T-helper 9 cell (primary cell): ENCODE data around the gene COPS6.
A peak's percentile ranks its signal among the peaks of the same experiment; 100 is the strongest.
"Not testable (repeated sequence)": the region's sequence is repeated elsewhere in the genome, so short reads cannot be mapped to it uniquely, and the experiment has no call there.

Experiments used
- DNase-seq: peaks from one replicate; pipeline ENCODE4 v3.0.0-alpha.2; 2020

Gene COPS6

GRCh38 chr7:100127866-100128636 is 39.3 kb downstream of the COPS6 start:
- DNase-seq = no peak

- no peak for DNase-seq
Observed at GRCh38 chr7:100128637-100128963, 39.8 kb downstream of the COPS6 start.

DNA sequence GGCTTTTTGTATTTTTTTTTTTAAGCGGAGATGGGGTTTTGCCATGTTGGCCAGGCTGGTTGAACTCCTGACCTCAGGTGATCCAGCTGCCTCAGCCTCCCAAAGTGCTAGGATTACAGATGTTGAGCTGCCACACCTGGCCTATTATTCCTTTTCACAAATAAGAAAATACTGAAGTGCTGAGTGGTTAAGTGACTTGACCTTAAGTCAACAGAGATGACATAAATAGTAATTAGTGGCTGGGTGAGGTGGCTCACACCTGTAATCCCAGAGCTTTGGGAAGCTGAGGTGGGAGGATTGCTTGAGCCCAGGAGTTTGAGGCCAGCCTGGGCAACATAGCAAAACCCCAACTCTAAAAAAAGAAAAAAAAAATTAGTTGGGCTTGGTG is 41.4 kb downstream of the COPS6 start:
- DNase-seq = not testable (repeated sequence)

GRCh38 chr7:100130608-100131453 is 42.1 kb downstream of the COPS6 start:
- peak; percentile 89 for DNase-seq

GRCh38 chr7:100132126-100132525 is 43.4 kb downstream of the COPS6 start:
- no peak for DNase-seq

- DNase-seq = peak; percentile 53
Observed at GRCh38 chr7:100132697-100133151, 44.0 kb downstream of the COPS6 start.

GRCh38 chr7:100137851-100138760 is 49.3 kb downstream of the COPS6 start:
- DNase-seq = no peak

DNA sequence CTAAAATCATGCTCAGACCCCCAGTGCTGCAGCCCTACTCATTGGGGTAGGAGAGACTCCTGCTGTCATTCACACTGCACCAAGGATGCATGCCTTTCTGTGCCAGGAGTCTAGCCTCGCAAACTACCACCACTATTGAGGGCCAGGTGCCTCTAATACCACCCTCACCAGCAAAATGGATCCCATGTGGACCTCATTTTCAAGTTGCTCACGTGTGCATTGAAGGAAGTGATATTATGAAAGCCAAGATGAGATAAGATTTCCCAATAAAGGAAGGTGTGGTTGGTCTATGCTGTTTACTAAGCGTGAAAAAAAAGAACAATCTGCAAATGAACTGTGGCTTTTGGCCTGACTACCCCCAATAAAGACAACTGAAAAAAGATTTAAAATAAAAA is 52.8 kb downstream of the COPS6 start:
- DNase-seq = no peak
